ENCODE results near the gene ATP8A2. TPM values are rescaled to one million over a fixed set of nuclear protein-coding genes. Genes with fewer than 3 reads are reported as not detected.
A peak's percentile ranks its signal among the peaks of the same experiment; 100 is the strongest.

The ATP8A2 gene
- total RNA-seq = under 1 TPM; 0.10 to 0.64 TPM

- no peak for DNase-seq
- Histone ChIP-seq H3K4me3 (peak within 1 kb of the TSS; percentile 15), H3K27ac (no peak within 1 kb of the TSS), H3K27me3 (peaks cover 34% of the 10 kb centered on the region), H3K9ac (ENCODE audit: low read depth in 2 of 2, low read length in 2 of 2) (no peak within 1 kb of the TSS), H3K36me3 (no peaks in the 10 kb centered on the region), H3K9me3 (no peaks in the 10 kb centered on the region), H3K4me1 (no peaks in the 10 kb centered on the region)
- intact Hi-C loops (cut with DNase I) = loop anchor here (10.0 kb wide), 1 partner anchor 287 kb away; no protein-coding TSS in a partner anchor
- no peak for TF ChIP-seq CTCF (IDR thresholded peaks at IDR 0.05)
Observed at GRCh38 chr13:25371875-25372283, at the start of gene ATP8A2. Gene ATP8A2 (plus strand): TSS chr13:25371974. CDS start chr13:25372213, 239 bp downstream.

- intact Hi-C loops (cut with DNase I) = no loop called here
- no peaks in the 10 kb centered on the region for H3K4me1 ChIP-seq
- H3K9ac ChIP-seq (ENCODE audit: low read depth in 2 of 2, low read length in 2 of 2) = no peak overlapping the region
- DNase-seq = no peak
- no peaks in the 10 kb centered on the region for H3K9me3 ChIP-seq
- no peak overlapping the region for H3K4me3 ChIP-seq
- H3K27ac ChIP-seq = no peak overlapping the region
- H3K27me3 ChIP-seq = no peaks in the 10 kb centered on the region
- peaks cover 6% of the 10 kb centered on the region for H3K36me3 ChIP-seq
- TF ChIP-seq CTCF (IDR thresholded peaks at IDR 0.05) = no peak
Observed at GRCh38 chr13:25324100-25324499, 47.7 kb upstream of the ATP8A2 start.

GRCh38 chr13:25329706-25330105 is 42.1 kb upstream of the ATP8A2 start:
- H3K27ac ChIP-seq = no peak overlapping the region
- no peak overlapping the region for H3K9ac ChIP-seq (ENCODE audit: low read depth in 2 of 2, low read length in 2 of 2)
- H3K4me3 ChIP-seq = no peak overlapping the region
- no peaks in the 10 kb centered on the region for H3K9me3 ChIP-seq
- H3K36me3 ChIP-seq = peaks cover 18% of the 10 kb centered on the region
- intact Hi-C loops (cut with DNase I) = no loop called here
- no peak for TF ChIP-seq CTCF (IDR thresholded peaks at IDR 0.05)
- DNase-seq = no peak
- no peaks in the 10 kb centered on the region for H3K4me1 ChIP-seq
- H3K27me3 ChIP-seq = no peaks in the 10 kb centered on the region

- H3K36me3 ChIP-seq = peaks cover 12% of the 10 kb centered on the region
Observed at GRCh38 chr13:25330541-25330940, 41.2 kb upstream of the ATP8A2 start.

GRCh38 chr13:25335856-25336255 is 35.9 kb upstream of the ATP8A2 start:
- Histone ChIP-seq H3K9ac (ENCODE audit: low read depth in 2 of 2, low read length in 2 of 2) (no peak overlapping the region), H3K27me3 (no peaks in the 10 kb centered on the region), H3K4me1 (no peaks in the 10 kb centered on the region), H3K27ac (no peak overlapping the region), H3K4me3 (no peak overlapping the region), H3K36me3 (peaks cover 11% of the 10 kb centered on the region), H3K9me3 (no peaks in the 10 kb centered on the region)
- intact Hi-C loops (cut with DNase I) = no loop called here
- DNase-seq = no peak
- no peak for TF ChIP-seq CTCF (IDR thresholded peaks at IDR 0.05)

More at GRCh38 chr13:25330541-25330940, 41.2 kb upstream of the ATP8A2 start:
- Histone ChIP-seq H3K4me1 (no peaks in the 10 kb centered on the region), H3K27me3 (no peaks in the 10 kb centered on the region), H3K27ac (no peak overlapping the region), H3K9ac (ENCODE audit: low read depth in 2 of 2, low read length in 2 of 2) (no peak overlapping the region), H3K9me3 (no peaks in the 10 kb centered on the region), H3K4me3 (no peak overlapping the region)
- no peak for DNase-seq
- intact Hi-C loops (cut with DNase I) = no loop called here
- no peak for TF ChIP-seq CTCF (IDR thresholded peaks at IDR 0.05)
